Umbilical cord (tissue), 2 donors: Measurements from ENCODE around the gene IL1RAPL2. TPM values are rescaled to one million over a fixed set of nuclear protein-coding genes. Genes with fewer than 3 reads are reported as not detected.

Experiments used
- DNase-seq: peaks from one replicate; pipeline ENCODE4 v3.0.0-alpha.2; 2015; ENCODE audit warnings: low spot score
- total RNA-seq: library from RNA; depleted of rRNA; stranded (reverse); fragments of >200 nt; gene quantifications from one replicate; pipeline ENCODE4 v1.2.3, GENCODE V29; 2014; ENCODE audit warnings: low replicate concordance; ENCODE audit not compliant: insufficient read depth

The IL1RAPL2 gene
- total RNA-seq, 1 donor from 2014 or later = 2.2 TPM

- DNase-seq = no peak
Observed at GRCh38 chrX:105266456-105266855, 700.5 kb downstream of the IL1RAPL2 start.

- no peak for DNase-seq
Observed at GRCh38 chrX:105267167-105267566, 701.2 kb downstream of the IL1RAPL2 start.

GRCh38 chrX:105269386-105269785 lies 703.4 kb downstream of the IL1RAPL2 start:
- DNase-seq = no peak

GRCh38 chrX:105273326-105273725 lies 707.3 kb downstream of the IL1RAPL2 start:
- peak; percentile 2 for DNase-seq

GRCh38 chrX:105274091-105274490 lies 708.1 kb downstream of the IL1RAPL2 start:
- DNase-seq = no peak

GRCh38 chrX:105277132-105277531 lies 711.1 kb downstream of the IL1RAPL2 start:
- no peak for DNase-seq

- no peak for DNase-seq
Observed at GRCh38 chrX:105282077-105282476, 716.1 kb downstream of the IL1RAPL2 start.

- DNase-seq = no peak
Observed at GRCh38 chrX:105297041-105297440, 731.0 kb downstream of the IL1RAPL2 start.

- DNase-seq = no peak
Observed at GRCh38 chrX:105299286-105299685, 733.3 kb downstream of the IL1RAPL2 start.

- no peak for DNase-seq
Observed at GRCh38 chrX:105302246-105302645, 736.2 kb downstream of the IL1RAPL2 start.

GRCh38 chrX:105307762-105308161 lies 741.8 kb downstream of the IL1RAPL2 start:
- DNase-seq = no peak

- no peak for DNase-seq
Observed at GRCh38 chrX:105313596-105313995, 747.6 kb downstream of the IL1RAPL2 start.

- no peak for DNase-seq
Observed at GRCh38 chrX:105314458-105314857, 748.5 kb downstream of the IL1RAPL2 start.

- DNase-seq = no peak
Observed at GRCh38 chrX:105315248-105315647, 749.2 kb downstream of the IL1RAPL2 start.

GRCh38 chrX:105317117-105317516 lies 751.1 kb downstream of the IL1RAPL2 start:
- DNase-seq = no peak

- DNase-seq = no peak
Observed at GRCh38 chrX:105323928-105324327, 757.9 kb downstream of the IL1RAPL2 start.

- DNase-seq = no peak
Observed at GRCh38 chrX:105328773-105329172, 762.8 kb downstream of the IL1RAPL2 start.

GRCh38 chrX:105331244-105331643 lies 765.2 kb downstream of the IL1RAPL2 start:
- no peak for DNase-seq

- no peak for DNase-seq
Observed at GRCh38 chrX:105347373-105347772, 781.4 kb downstream of the IL1RAPL2 start.

- no peak for DNase-seq
Observed at GRCh38 chrX:105349476-105349875, 783.5 kb downstream of the IL1RAPL2 start.

- no peak for DNase-seq
Observed at GRCh38 chrX:105375816-105376215, 809.8 kb downstream of the IL1RAPL2 start.

- DNase-seq = no peak
Observed at GRCh38 chrX:105424729-105425128, 858.7 kb downstream of the IL1RAPL2 start.

GRCh38 chrX:105451401-105451800 lies 885.4 kb downstream of the IL1RAPL2 start:
- DNase-seq = no peak

- DNase-seq = no peak
Observed at GRCh38 chrX:105458846-105459245, 892.8 kb downstream of the IL1RAPL2 start.

- DNase-seq = no peak
Observed at GRCh38 chrX:105460376-105460775, 894.4 kb downstream of the IL1RAPL2 start.
